Measurements from ENCODE around the gene HOXA5.

The HOXA5 gene

DNA sequence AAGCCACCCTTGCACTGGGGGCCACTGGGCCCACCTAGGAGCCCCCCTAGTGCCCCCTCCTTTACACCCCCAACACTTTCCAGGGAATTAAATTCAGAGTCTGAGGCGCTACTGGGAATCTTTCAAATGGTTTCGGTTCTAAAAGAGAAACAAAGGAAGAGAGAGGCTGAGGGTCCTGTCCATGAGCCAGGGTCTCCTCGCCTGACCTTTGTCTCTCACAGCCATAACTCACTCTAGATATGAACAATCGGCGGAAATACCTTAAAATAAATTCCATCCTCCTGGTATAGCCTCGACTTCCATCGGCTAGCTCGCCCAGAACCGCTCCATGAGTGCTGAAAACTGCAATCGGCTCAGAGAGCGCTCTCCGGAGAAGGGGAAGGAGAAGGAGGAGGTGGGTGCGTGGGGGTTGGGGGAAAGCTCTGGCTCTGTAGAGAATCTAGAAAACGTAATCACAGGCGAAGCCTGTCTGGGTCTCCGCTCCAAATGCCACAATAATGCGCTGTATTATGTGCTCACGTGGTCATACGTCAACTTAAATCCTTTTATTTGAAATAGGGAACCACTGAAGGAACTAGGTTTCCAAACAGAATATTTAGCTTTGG is 25.5 kb downstream of the HOXA5 start:
- Histone ChIP-seq H3K9ac (ENCODE audit: low read length in 2 of 2) (peak overlapping the region; percentile 91 to 96), H3K27me3 (ENCODE audit: control insufficient read depth in 1 of 2, insufficient read depth in 2 of 2, low read length in 2 of 2) (no peaks in the 10 kb centered on the region), H3K9me3 (ENCODE audit: control insufficient read depth in 2 of 2, low read length in 2 of 2) (no peaks in the 10 kb centered on the region), H3K36me3 (ENCODE audit: control insufficient read depth in 2 of 2, insufficient read depth in 2 of 2, low read length in 2 of 2) (peaks cover 0 to 3% of the 10 kb centered on the region in 2 donors), H3K27ac (ENCODE audit: low read length) (peak overlapping the region; percentile 98), H3K4me1 (ENCODE audit: control insufficient read depth, insufficient read depth, low read length) (peaks cover 41% of the 10 kb centered on the region), H3K4me3 (ENCODE audit: low read length in 2 of 2) (peak overlapping the region; percentile 77 to 93)

- H3K4me3 ChIP-seq (ENCODE audit: low read length in 2 of 2), result peak overlapping the region; percentile 77 to 93
- peak overlapping the region; percentile 98 for H3K27ac ChIP-seq (ENCODE audit: low read length)
- H3K9me3 ChIP-seq (ENCODE audit: control insufficient read depth in 2 of 2, low read length in 2 of 2), result no peaks in the 10 kb centered on the region
- H3K4me1 ChIP-seq (ENCODE audit: control insufficient read depth, insufficient read depth, low read length), result peaks cover 40% of the 10 kb centered on the region
- no peaks in the 10 kb centered on the region for H3K27me3 ChIP-seq (ENCODE audit: control insufficient read depth in 1 of 2, insufficient read depth in 2 of 2, low read length in 2 of 2)
- H3K9ac ChIP-seq (ENCODE audit: low read length in 2 of 2), result peak overlapping the region; percentile 91 to 96
- peaks cover 0 to 3% of the 10 kb centered on the region in 2 donors for H3K36me3 ChIP-seq (ENCODE audit: control insufficient read depth in 2 of 2, insufficient read depth in 2 of 2, low read length in 2 of 2)
Observed at GRCh38 chr7:27116962-27117886, 26.3 kb downstream of the HOXA5 start.

GRCh38 chr7:27116031-27116961 is 27.2 kb downstream of the HOXA5 start:
- Histone ChIP-seq H3K4me1 (ENCODE audit: control insufficient read depth, insufficient read depth, low read length) (peaks cover 45% of the 10 kb centered on the region), H3K9me3 (ENCODE audit: control insufficient read depth in 2 of 2, low read length in 2 of 2) (no peaks in the 10 kb centered on the region), H3K27me3 (ENCODE audit: control insufficient read depth in 1 of 2, insufficient read depth in 2 of 2, low read length in 2 of 2) (no peaks in the 10 kb centered on the region), H3K4me3 (ENCODE audit: low read length in 2 of 2) (peak overlapping the region; percentile 77 to 93), H3K27ac (ENCODE audit: low read length) (peak overlapping the region; percentile 98), H3K36me3 (ENCODE audit: control insufficient read depth in 2 of 2, insufficient read depth in 2 of 2, low read length in 2 of 2) (peaks cover 0 to 3% of the 10 kb centered on the region in 2 donors), H3K9ac (ENCODE audit: low read length in 2 of 2) (peak overlapping the region; percentile 91 to 96)

DNA sequence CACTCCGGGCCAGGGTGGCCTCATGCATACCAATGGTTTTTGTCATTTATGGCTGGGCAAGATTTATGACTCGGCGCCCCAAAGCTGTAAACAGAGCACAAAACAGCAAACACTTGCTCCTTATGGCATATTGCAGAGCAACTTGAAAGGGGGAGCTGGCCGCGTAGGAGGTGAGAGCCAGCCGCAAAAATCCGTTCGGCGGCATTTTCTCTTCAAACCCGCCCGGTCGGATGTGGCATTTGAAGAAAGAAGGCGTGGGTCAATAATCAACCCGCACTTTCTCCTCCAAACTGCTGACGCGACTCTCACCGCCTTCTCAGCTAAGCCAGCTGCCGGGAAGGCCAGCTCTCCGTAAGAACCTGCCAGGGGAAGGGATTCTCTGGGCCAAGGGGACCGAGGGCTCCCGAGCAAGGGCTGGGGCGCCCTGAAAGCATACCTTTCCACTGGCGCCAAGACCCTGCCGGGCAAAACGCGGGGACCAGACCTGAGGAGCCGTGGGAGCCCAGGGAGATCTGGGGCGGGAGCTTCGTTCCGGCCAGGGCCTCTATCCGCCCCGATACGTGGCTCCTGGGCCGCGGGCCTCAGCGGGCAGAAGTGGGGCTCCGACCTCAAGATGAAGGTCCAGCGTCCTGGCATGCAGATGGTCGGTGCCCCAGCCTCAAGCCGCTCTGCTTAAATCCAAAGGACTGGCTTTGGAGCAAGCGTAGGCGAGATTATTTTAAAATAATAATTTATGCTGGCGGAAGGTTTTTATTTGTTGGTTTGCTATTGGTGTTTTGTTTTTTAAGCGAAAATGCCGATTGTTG is 28.1 kb downstream of the HOXA5 start:
- H3K36me3 ChIP-seq (ENCODE audit: control insufficient read depth in 2 of 2, insufficient read depth in 2 of 2, low read length in 2 of 2), result peaks cover 0 to 3% of the 10 kb centered on the region in 2 donors
- peak overlapping the region; percentile 91 to 96 for H3K9ac ChIP-seq (ENCODE audit: low read length in 2 of 2)
- peaks cover 43% of the 10 kb centered on the region for H3K4me1 ChIP-seq (ENCODE audit: control insufficient read depth, insufficient read depth, low read length)
- no peaks in the 10 kb centered on the region for H3K9me3 ChIP-seq (ENCODE audit: control insufficient read depth in 2 of 2, low read length in 2 of 2)
- H3K27ac ChIP-seq (ENCODE audit: low read length), result peak overlapping the region; percentile 98
- H3K27me3 ChIP-seq (ENCODE audit: control insufficient read depth in 1 of 2, insufficient read depth in 2 of 2, low read length in 2 of 2), result no peaks in the 10 kb centered on the region
- H3K4me3 ChIP-seq (ENCODE audit: low read length in 2 of 2), result peak overlapping the region; percentile 77 to 93

DNA sequence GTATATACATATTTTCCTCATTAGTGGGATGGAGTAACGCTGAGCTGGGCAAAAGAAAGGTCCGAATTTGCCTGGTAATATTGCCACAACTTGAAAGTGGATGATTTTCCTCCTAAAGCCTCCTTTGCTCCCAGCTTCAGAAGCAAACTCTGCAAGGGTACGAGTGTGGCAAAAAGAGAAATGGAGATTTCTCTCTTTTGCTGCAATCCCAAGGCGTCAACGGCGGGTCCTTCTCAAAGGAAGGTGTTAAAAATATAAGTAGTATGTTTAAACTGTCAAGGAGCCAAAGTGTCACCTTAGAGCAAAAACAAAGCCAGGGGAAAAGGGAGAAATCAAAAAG is 28.6 kb downstream of the HOXA5 start:
- Histone ChIP-seq H3K4me1 (ENCODE audit: control insufficient read depth, insufficient read depth, low read length) (peaks cover 43% of the 10 kb centered on the region), H3K27me3 (ENCODE audit: control insufficient read depth in 1 of 2, insufficient read depth in 2 of 2, low read length in 2 of 2) (no peaks in the 10 kb centered on the region), H3K27ac (ENCODE audit: low read length) (peak overlapping the region; percentile 98), H3K9ac (ENCODE audit: low read length in 2 of 2) (peak overlapping the region; percentile 91 to 96), H3K9me3 (ENCODE audit: control insufficient read depth in 2 of 2, low read length in 2 of 2) (no peaks in the 10 kb centered on the region), H3K4me3 (ENCODE audit: low read length in 2 of 2) (peak overlapping the region; percentile 77 to 93), H3K36me3 (ENCODE audit: control insufficient read depth in 2 of 2, insufficient read depth in 2 of 2, low read length in 2 of 2) (peaks cover 0 to 3% of the 10 kb centered on the region in 2 donors)

- Histone ChIP-seq H3K4me3 (ENCODE audit: low read length in 2 of 2) (peak overlapping the region; percentile 90), H3K4me1 (ENCODE audit: control insufficient read depth, insufficient read depth, low read length) (peaks cover 43% of the 10 kb centered on the region), H3K27me3 (ENCODE audit: control insufficient read depth in 1 of 2, insufficient read depth in 2 of 2, low read length in 2 of 2) (no peaks in the 10 kb centered on the region), H3K9me3 (ENCODE audit: control insufficient read depth in 2 of 2, low read length in 2 of 2) (no peaks in the 10 kb centered on the region), H3K27ac (ENCODE audit: low read length) (peak overlapping the region; percentile 97), H3K36me3 (ENCODE audit: control insufficient read depth in 2 of 2, insufficient read depth in 2 of 2, low read length in 2 of 2) (peaks cover 0 to 3% of the 10 kb centered on the region in 2 donors), H3K9ac (ENCODE audit: low read length in 2 of 2) (peak overlapping the region; percentile 88 to 92)
Observed at GRCh38 chr7:27113991-27114769, 29.3 kb downstream of the HOXA5 start.

- peaks cover 0 to 2% of the 10 kb centered on the region in 2 donors for H3K36me3 ChIP-seq (ENCODE audit: control insufficient read depth in 2 of 2, insufficient read depth in 2 of 2, low read length in 2 of 2)
- peak overlapping the region; percentile 97 for H3K27ac ChIP-seq (ENCODE audit: low read length)
- no peaks in the 10 kb centered on the region for H3K27me3 ChIP-seq (ENCODE audit: control insufficient read depth in 1 of 2, insufficient read depth in 2 of 2, low read length in 2 of 2)
- peaks cover 44% of the 10 kb centered on the region for H3K4me1 ChIP-seq (ENCODE audit: control insufficient read depth, insufficient read depth, low read length)
- H3K4me3 ChIP-seq (ENCODE audit: low read length in 2 of 2), result peak overlapping the region; percentile 74 to 90
- H3K9ac ChIP-seq (ENCODE audit: low read length in 2 of 2), result peak overlapping the region; percentile 65 to 85
- no peaks in the 10 kb centered on the region for H3K9me3 ChIP-seq (ENCODE audit: control insufficient read depth in 2 of 2, low read length in 2 of 2)
Observed at GRCh38 chr7:27112955-27113949, 30.2 kb downstream of the HOXA5 start.

- no peaks in the 10 kb centered on the region for H3K9me3 ChIP-seq (ENCODE audit: control insufficient read depth in 2 of 2, low read length in 2 of 2)
- no peaks in the 10 kb centered on the region for H3K36me3 ChIP-seq (ENCODE audit: control insufficient read depth in 2 of 2, insufficient read depth in 2 of 2, low read length in 2 of 2)
- H3K4me1 ChIP-seq (ENCODE audit: control insufficient read depth, insufficient read depth, low read length), result peaks cover 47% of the 10 kb centered on the region
- H3K27me3 ChIP-seq (ENCODE audit: control insufficient read depth in 1 of 2, insufficient read depth in 2 of 2, low read length in 2 of 2), result no peaks in the 10 kb centered on the region
- H3K4me3 ChIP-seq (ENCODE audit: low read length in 2 of 2), result peak overlapping the region; percentile 74 to 90
- peak overlapping the region in 1 of 2 donors; percentile 65 for H3K9ac ChIP-seq (ENCODE audit: low read length in 2 of 2)
- H3K27ac ChIP-seq (ENCODE audit: low read length), result peak overlapping the region; percentile 97
Observed at GRCh38 chr7:27112361-27112760, 31.1 kb downstream of the HOXA5 start.

All from stomach smooth muscle (tissue), 2 donors.